ENCODE results near the gene HES7. TPM values are rescaled to one million over a fixed set of nuclear protein-coding genes. Genes with fewer than 3 reads are reported as not detected.

The HES7 gene
- total RNA-seq, 1 experiment from 2014 or later: 0.28 TPM

- CTCF ChIA-PET: no interaction called here
- H3K4me3 Mint-ChIP-seq (ENCODE audit: low read depth, unreplicated experiment): no peak overlapping the region
- no peaks in the 10 kb centered on the region for H3K4me1 Mint-ChIP-seq (ENCODE audit: low read depth, unreplicated experiment)
- H3K27me3 Mint-ChIP-seq (ENCODE audit: unreplicated experiment): no peaks in the 10 kb centered on the region
- H3K36me3 Mint-ChIP-seq (ENCODE audit: insufficient read depth, unreplicated experiment): peaks cover 32% of the 10 kb centered on the region
- TF ChIP-seq CTCF (IDR thresholded peaks at IDR 0.05; ENCODE audit: unreplicated experiment): no peak
- no TSS peak for BruUV-seq (replicated peaks)
- intact Hi-C loops (cut with micrococcal nuclease; ENCODE audit: unreplicated experiment): no loop called here
- no peak for DNase-seq
- H3K27ac Mint-ChIP-seq (ENCODE audit: unreplicated experiment): no peak overlapping the region
- no peaks in the 10 kb centered on the region for H3K9me3 Mint-ChIP-seq (ENCODE audit: low read depth, unreplicated experiment)
Observed at GRCh38 chr17:8147805-8148404, 24.0 kb upstream of the HES7 start.

GRCh38 chr17:8147141-8147804 lies 23.4 kb upstream of the HES7 start:
- Mint-ChIP-seq H3K27ac (ENCODE audit: unreplicated experiment) (no peak overlapping the region), H3K9me3 (ENCODE audit: low read depth, unreplicated experiment) (no peaks in the 10 kb centered on the region), H3K4me1 (ENCODE audit: low read depth, unreplicated experiment) (no peaks in the 10 kb centered on the region), H3K36me3 (ENCODE audit: insufficient read depth, unreplicated experiment) (peaks cover 32% of the 10 kb centered on the region), H3K27me3 (ENCODE audit: unreplicated experiment) (no peaks in the 10 kb centered on the region), H3K4me3 (ENCODE audit: low read depth, unreplicated experiment) (no peak overlapping the region)
- CTCF ChIA-PET: no interaction called here
- no peak for DNase-seq
- BruUV-seq (replicated peaks): no TSS peak
- no peak for TF ChIP-seq CTCF (IDR thresholded peaks at IDR 0.05; ENCODE audit: unreplicated experiment)
- intact Hi-C loops (cut with micrococcal nuclease; ENCODE audit: unreplicated experiment): no loop called here

- no peak for TF ChIP-seq CTCF (IDR thresholded peaks at IDR 0.05; ENCODE audit: unreplicated experiment)
- CTCF ChIA-PET: no interaction called here
- Mint-ChIP-seq H3K9me3 (ENCODE audit: low read depth, unreplicated experiment) (no peaks in the 10 kb centered on the region), H3K27me3 (ENCODE audit: unreplicated experiment) (no peaks in the 10 kb centered on the region), H3K27ac (ENCODE audit: unreplicated experiment) (no peak overlapping the region), H3K4me3 (ENCODE audit: low read depth, unreplicated experiment) (no peak overlapping the region), H3K36me3 (ENCODE audit: insufficient read depth, unreplicated experiment) (peaks cover 32% of the 10 kb centered on the region), H3K4me1 (ENCODE audit: low read depth, unreplicated experiment) (no peaks in the 10 kb centered on the region)
- intact Hi-C loops (cut with micrococcal nuclease; ENCODE audit: unreplicated experiment): no loop called here
- no peak for DNase-seq
- BruUV-seq (replicated peaks): no TSS peak
Observed at GRCh38 chr17:8146381-8147140, 22.7 kb upstream of the HES7 start.

- Mint-ChIP-seq H3K27ac (ENCODE audit: unreplicated experiment) (no peak overlapping the region), H3K36me3 (ENCODE audit: insufficient read depth, unreplicated experiment) (peaks cover 32% of the 10 kb centered on the region)
- CTCF ChIA-PET: no interaction called here
Observed at GRCh38 chr17:8145811-8146210, 21.9 kb upstream of the HES7 start.

More at GRCh38 chr17:8145811-8146210, 21.9 kb upstream of the HES7 start:
- intact Hi-C loops (cut with micrococcal nuclease; ENCODE audit: unreplicated experiment): no loop called here
- no peaks in the 10 kb centered on the region for H3K27me3 Mint-ChIP-seq (ENCODE audit: unreplicated experiment)
- H3K4me1 Mint-ChIP-seq (ENCODE audit: low read depth, unreplicated experiment): no peaks in the 10 kb centered on the region
- no peak for DNase-seq
- BruUV-seq (replicated peaks): no TSS peak
- no peak for TF ChIP-seq CTCF (IDR thresholded peaks at IDR 0.05; ENCODE audit: unreplicated experiment)
- H3K4me3 Mint-ChIP-seq (ENCODE audit: low read depth, unreplicated experiment): no peak overlapping the region
- H3K9me3 Mint-ChIP-seq (ENCODE audit: low read depth, unreplicated experiment): no peaks in the 10 kb centered on the region

Measured in Calu3 (cell line).